GM19099 (cell line): ENCODE data around the gene EPYC.

Experiments
- POLR2A ChIP-seq: IDR thresholded peaks from 3 replicates; pipeline ENCODE4 v1.6.1; 2011; ENCODE audit warnings: low read depth; ENCODE audit not compliant: insufficient read length; ENCODE audit errors: extremely low read depth

The EPYC gene

GRCh38 chr12:90977224-90977623, 27.5 kb downstream of the EPYC start:
- no peak for TF ChIP-seq POLR2A

- no peak for TF ChIP-seq POLR2A
These were observed 30.5 kb downstream of the EPYC start for GRCh38 chr12:90974286-90974685.

GRCh38 chr12:90972226-90972625, 32.5 kb downstream of the EPYC start:
- TF ChIP-seq POLR2A = no peak

GRCh38 chr12:90970911-90971310, 33.9 kb downstream of the EPYC start:
- no peak for TF ChIP-seq POLR2A

- TF ChIP-seq POLR2A = no peak
These were observed 34.3 kb downstream of the EPYC start for GRCh38 chr12:90970471-90970870.

- no peak for TF ChIP-seq POLR2A
These were observed 34.9 kb downstream of the EPYC start for GRCh38 chr12:90969851-90970250.

GRCh38 chr12:90969346-90969745, 35.4 kb downstream of the EPYC start:
- TF ChIP-seq POLR2A = no peak

- no peak for TF ChIP-seq POLR2A
These were observed 39.6 kb downstream of the EPYC start for GRCh38 chr12:90965204-90965603.

GRCh38 chr12:90964616-90965015, 40.2 kb downstream of the EPYC start:
- TF ChIP-seq POLR2A = no peak

GRCh38 chr12:90963946-90964345, 40.8 kb downstream of the EPYC start:
- TF ChIP-seq POLR2A = no peak

- no peak for TF ChIP-seq POLR2A
These were observed 43.6 kb downstream of the EPYC start for GRCh38 chr12:90961154-90961553.

- TF ChIP-seq POLR2A = no peak
These were observed 45.1 kb downstream of the EPYC start for GRCh38 chr12:90959538-90960139.

GRCh38 chr12:90959032-90959431, 45.7 kb downstream of the EPYC start:
- TF ChIP-seq POLR2A = no peak

- TF ChIP-seq POLR2A = no peak
These were observed 46.4 kb downstream of the EPYC start for GRCh38 chr12:90958347-90958746.

GRCh38 chr12:90954921-90955320, 49.9 kb downstream of the EPYC start, which contains the start of gene CCER1:
Gene CCER1, minus strand, starts transcription at chr12:90955176. Its CDS starts 434 bp downstream, at chr12:90954742.
- no peak for TF ChIP-seq POLR2A

- TF ChIP-seq POLR2A = no peak
These were observed 50.3 kb downstream of the EPYC start for GRCh38 chr12:90954428-90954827.

GRCh38 chr12:90953956-90954421, 50.8 kb downstream of the EPYC start:
- no peak for TF ChIP-seq POLR2A
